HK-2 (cell line): ENCODE measurements around the gene BCL2.
A peak's percentile ranks its signal among the peaks of the same experiment; 100 is the strongest.

Experiments
- DNase-seq: peaks from one replicate; pipeline ENCODE4 v3.0.0-alpha.2; 2018; ENCODE audit not compliant: unreplicated experiment

The BCL2 gene

DNA sequence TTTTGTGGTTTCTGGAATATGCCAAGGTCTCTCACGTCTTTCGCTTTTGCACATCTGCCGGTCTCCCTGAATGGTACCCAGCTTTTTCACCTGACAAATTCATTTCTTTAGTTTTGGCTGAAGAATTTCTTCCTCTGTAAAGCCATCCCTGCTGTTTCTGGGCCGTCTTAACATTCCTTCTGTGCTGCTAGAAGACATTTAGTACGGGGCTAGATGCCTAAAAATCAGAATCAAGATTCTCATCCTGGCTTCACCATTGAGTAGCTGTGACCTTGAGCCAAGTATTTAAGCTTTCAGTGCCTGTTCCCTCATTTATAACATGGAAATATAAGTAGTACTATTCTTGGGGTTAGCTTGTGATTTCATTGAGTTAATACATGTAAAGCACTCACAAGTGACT is 6.4 kb upstream of the BCL2 start:
- DNase-seq: no peak

DNA sequence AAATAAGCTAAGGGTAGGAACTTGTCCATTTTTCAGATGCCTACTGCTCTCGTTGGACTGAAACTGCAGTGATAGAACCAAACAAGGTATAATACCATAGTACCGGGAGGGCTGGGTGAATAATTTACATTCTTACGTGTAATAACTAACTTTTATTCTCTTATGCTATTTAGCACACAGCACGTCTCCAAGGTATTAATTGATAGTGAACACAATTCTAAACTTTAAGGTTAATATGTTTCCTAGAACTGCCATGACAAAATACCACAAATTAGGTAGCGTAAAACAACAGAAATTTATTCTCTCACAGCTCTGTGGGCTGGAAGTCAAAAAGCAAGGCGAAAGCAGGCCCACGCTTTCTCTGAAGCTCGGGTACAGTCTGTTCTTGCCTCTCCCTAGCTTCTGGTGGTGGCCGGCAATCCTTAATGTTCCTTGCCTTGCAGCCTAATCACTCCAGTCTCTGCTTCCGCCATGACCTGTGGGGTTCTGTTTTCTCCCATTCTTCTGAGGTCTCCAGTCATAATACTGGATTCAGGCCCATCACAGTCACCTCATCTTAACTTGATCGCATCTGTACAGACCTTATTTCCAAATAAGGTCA is 5.6 kb upstream of the BCL2 start:
- DNase-seq: no peak

DNA sequence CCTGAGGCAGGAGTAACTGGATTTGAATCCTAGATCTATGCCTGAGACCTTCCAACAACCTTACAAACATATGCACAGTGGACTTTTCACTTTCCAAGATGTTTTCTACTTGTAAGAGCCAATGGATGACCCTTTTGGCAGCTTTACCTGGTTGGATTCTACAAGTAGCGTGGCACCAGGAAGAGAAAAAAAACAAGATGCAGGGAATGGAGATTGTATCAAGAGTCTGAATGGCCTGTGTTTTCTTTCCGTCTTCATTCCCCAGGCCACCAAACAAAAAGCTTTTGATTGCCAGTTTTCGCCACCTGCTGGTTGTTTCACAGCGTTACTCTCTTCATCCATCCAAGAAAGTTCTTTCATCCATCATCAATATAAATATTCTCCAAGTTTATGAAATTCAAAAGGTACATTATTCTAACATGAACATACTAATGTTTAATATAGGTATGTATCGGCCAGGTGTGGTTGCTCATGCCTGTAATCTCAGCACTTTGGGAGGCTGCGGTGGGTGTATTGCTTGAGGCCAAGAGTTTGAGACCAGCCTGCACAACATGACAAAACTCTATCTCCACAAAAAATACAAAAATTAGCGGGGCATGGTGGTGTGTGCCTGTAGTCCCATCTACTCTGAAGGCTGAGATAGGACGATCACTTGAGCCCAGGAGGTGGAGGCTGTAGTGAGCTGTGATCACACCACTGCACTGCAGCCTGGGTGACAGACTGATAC is 3.5 kb upstream of the BCL2 start:
- DNase-seq: no peak

GRCh38 chr18:63322206-63322605 is 2.6 kb upstream of the BCL2 start:
- DNase-seq: no peak

- no peak for DNase-seq
These were observed 1.7 kb upstream of the BCL2 start for GRCh38 chr18:63321291-63321690.

DNA sequence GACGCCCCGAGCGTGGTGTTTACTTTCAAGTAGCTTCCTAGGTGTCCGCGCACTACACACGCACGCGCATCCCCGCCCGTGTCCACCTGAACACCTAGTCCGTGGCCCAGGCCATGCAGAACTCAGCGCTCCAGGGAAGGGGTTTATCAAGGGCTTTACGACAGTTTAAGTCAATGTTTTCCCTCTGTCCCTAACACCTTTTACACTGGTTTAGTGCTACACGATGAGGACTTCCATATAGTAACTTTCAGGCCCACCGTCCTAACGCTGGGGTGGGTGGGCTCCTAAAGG is 1.4 kb upstream of the BCL2 start:
- DNase-seq: no peak

DNA sequence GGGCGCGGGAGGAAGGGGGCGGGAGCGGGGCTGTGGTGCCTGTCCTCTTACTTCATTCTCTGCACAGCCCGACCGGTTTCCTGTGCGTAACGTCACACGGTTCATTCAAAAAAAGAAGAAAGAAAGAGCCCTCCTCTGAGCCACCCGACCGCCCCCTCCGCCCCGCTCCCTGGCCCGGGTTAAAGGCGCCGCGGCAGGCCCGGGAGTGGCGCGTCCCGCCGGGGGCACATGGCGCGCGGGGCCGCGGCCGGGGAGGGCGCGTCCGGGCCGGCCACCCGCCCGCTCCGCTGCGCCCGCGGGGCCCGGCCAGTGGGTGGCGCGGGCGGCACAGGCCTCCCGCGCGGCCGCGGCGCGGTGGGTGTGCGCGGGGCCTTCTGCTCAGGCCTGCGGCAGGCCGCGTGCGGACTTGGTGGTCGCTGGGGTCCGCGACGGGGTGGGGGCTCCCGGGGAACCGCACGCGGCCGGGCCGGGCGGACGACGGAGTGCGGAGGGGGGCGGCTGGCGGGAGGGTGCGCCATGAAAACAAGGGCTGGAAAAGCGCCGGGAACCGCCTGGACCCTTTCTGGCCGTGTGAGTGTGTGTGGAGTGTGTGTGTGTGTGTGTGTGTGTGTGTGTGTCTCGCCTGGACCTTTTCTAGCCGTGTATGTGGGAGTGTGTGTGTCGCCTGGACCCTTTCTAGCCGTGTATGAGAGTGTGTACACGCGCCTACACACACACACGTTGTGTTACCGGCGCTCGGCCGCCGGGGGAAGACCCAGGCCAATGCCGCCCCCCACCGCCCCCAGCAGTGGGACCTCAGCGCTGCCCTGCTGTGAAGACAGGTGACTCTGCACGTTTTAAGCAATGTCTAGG is 780 bp upstream of the BCL2 start:
- DNase-seq: peak; percentile 72

GRCh38 chr18:63318889-63319382 is 633 bp downstream of the BCL2 start:
- no peak for DNase-seq

DNA sequence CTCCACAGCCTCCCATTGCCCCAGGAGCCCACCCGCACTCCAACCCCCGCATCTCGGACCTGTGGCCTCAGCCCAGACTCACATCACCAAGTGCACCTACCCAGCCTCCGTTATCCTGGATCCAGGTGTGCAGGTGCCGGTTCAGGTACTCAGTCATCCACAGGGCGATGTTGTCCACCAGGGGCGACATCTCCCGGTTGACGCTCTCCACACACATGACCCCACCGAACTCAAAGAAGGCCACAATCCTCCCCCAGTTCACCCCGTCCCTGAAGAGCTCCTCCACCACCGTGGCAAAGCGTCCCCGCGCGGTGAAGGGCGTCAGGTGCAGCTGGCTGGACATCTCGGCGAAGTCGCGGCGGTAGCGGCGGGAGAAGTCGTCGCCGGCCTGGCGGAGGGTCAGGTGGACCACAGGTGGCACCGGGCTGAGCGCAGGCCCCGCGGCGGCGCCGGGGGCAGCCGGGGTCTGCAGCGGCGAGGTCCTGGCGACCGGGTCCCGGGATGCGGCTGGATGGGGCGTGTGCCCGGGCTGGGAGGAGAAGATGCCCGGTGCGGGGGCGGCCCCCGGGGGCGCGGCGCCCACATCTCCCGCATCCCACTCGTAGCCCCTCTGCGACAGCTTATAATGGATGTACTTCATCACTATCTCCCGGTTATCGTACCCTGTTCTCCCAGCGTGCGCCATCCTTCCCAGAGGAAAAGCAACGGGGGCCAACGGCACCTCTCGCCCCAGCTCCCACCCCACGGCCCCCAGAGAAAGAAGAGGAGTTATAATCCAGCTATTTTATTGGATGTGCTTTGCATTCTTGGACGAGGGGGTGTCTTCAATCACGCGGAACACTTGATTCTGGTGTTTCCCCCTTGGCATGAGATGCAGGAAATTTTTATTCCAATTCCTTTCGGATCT is 1.3 kb downstream of the BCL2 start:
- no peak for DNase-seq

DNA sequence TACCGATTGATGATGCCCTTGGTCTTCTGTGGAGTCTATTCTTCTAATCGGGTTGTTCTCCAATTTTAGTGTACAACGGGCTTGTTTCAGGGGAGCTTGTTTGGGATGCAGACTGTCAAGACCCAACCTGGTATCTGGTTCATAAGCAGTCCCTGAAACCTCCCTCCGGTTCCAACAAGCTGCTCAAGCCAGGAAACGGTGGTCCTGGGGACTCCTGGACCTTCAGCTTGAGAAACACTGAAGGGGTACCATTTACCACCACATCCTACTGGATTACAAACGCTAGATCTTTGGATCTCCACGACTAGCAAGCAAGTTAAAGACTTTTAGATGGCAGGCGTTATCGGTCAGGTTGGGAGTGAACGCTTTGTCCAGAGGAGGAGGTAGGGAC is 2.0 kb downstream of the BCL2 start:
- DNase-seq: no peak

GRCh38 chr18:63316612-63317555 is 2.7 kb downstream of the BCL2 start:
- DNase-seq: no peak

- no peak for DNase-seq
These were observed 3.7 kb downstream of the BCL2 start for GRCh38 chr18:63315876-63316275.

- DNase-seq: no peak
These were observed 4.4 kb downstream of the BCL2 start for GRCh38 chr18:63315131-63315662.

GRCh38 chr18:63314062-63314790 is 5.3 kb downstream of the BCL2 start:
- no peak for DNase-seq

- no peak for DNase-seq
These were observed 6.1 kb downstream of the BCL2 start for GRCh38 chr18:63313396-63313917.

DNA sequence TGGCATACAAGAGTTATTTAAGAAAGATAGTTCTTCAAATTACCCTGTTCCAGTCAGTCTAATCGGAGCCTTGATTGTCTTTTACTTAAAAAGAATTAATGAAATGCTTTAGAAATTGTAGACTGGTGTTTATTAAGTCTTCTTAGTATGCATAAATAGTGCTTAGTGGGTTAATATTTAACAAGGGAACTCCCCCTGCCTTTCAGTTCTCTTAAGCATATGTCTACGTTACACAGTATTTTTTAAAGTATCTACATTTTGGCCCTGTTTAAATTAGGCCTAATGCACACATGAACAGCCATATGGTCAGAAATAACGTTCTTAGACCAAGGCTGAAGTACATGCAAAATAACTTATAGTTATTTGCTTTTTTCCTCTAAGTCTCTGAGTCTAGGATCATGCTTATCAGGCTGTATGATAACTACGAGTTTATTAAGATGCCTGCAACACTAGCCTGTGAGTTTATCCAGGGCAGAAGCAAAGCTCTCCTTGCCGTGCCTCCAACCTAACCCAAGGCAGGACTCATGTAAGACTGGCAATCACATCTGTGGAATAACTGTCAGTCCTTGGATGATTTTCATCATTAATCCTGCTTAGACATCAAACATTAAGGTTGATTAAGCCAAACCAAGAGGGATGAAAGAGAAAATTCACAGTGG is 6.7 kb downstream of the BCL2 start:
- no peak for DNase-seq

- no peak for DNase-seq
These were observed 7.6 kb downstream of the BCL2 start for GRCh38 chr18:63312019-63312409.

DNA sequence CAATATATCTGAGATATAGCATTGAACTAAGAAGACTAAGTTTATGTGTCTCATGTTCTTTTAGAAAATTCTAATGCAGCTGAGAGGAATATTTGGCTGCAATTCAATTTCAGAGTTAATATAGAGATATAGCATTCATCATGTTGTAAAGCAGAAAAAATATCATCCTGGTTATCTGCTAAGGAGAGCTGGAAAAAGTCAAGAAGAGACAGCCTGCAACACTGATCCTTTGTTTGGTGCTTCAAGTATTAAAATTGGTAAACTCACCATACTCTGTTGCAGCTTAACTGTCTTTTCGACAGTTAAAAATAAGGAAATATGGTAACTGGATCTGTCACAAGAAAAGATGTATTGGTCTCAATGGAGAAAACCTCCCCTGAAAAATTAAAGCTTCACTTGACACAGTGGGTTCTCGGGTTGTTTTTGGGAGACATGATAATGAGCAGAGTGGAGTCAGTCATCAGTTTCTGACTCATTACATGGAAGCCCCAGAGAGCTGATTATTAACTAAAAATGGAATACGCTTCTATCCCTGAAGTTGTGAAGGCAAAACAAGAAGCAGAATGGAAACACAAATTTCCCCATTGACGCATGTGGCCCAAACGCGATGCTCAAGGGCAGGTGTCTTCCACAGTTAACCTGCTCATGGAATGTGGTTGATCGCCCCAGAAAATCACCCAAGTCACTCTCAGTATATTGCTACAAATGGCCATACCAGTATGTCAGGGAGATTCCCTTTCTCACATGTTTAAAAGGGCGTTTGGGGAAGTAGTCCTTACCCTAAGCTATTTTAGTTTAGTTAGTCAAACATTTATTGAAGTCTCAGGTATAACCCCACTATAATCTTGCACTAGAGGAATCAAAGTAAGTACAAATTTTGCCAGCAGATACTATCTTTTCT is 8.2 kb downstream of the BCL2 start:
- no peak for DNase-seq
